ENCODE data around the gene OPN4.

Gene OPN4

GRCh38 chr10:86662186-86663045 lies 8.1 kb downstream of the OPN4 start:
- DNase-seq = no peak

- DNase-seq = no peak
Observed at GRCh38 chr10:86663046-86663345, 8.6 kb downstream of the OPN4 start.

- DNase-seq = no peak
Observed at GRCh38 chr10:86663576-86664339, 9.4 kb downstream of the OPN4 start.

- no peak for DNase-seq
Observed at GRCh38 chr10:86664341-86665217, 10.2 kb downstream of the OPN4 start.

- no peak for DNase-seq
Observed at GRCh38 chr10:86665218-86665607, 10.9 kb downstream of the OPN4 start.

GRCh38 chr10:86665868-86666267 lies 11.5 kb downstream of the OPN4 start:
- DNase-seq = no peak

- no peak for DNase-seq
Observed at GRCh38 chr10:86666538-86666937, 12.2 kb downstream of the OPN4 start.

GRCh38 chr10:86667421-86668181 lies 13.3 kb downstream of the OPN4 start:
- no peak for DNase-seq

- DNase-seq = no peak
Observed at GRCh38 chr10:86668297-86669165, 14.2 kb downstream of the OPN4 start, which contains the start of gene LDB3. Gene LDB3, plus strand, starts transcription at chr10:86668511. Its CDS starts 181 bp downstream, at chr10:86668692.

GRCh38 chr10:86670290-86670811 lies 16.0 kb downstream of the OPN4 start:
- no peak for DNase-seq

- DNase-seq = no peak
Observed at GRCh38 chr10:86670876-86671275, 16.5 kb downstream of the OPN4 start.

- DNase-seq = no peak
Observed at GRCh38 chr10:86671419-86671818, 17.1 kb downstream of the OPN4 start.

GRCh38 chr10:86671985-86672710 lies 17.8 kb downstream of the OPN4 start:
- no peak for DNase-seq

- no peak for DNase-seq
Observed at GRCh38 chr10:86673216-86673826, 19.0 kb downstream of the OPN4 start.

GRCh38 chr10:86673827-86674581 lies 19.7 kb downstream of the OPN4 start:
- DNase-seq = no peak

GRCh38 chr10:86674912-86675311 lies 20.6 kb downstream of the OPN4 start:
- DNase-seq = no peak

- no peak for DNase-seq
Observed at GRCh38 chr10:86677374-86677773, 23.0 kb downstream of the OPN4 start.

- no peak for DNase-seq
Observed at GRCh38 chr10:86678999-86679792, 24.8 kb downstream of the OPN4 start.

Measured in NCI-H1048 (cell line).